Measurements from ENCODE around the gene KDM3B.
"Not testable (repeated sequence)": the region's sequence is repeated elsewhere in the genome, so short reads cannot be mapped to it uniquely, and the experiment has no call there.

KDM3B gene

GRCh38 chr5:138408023-138408422 is 55.5 kb downstream of the KDM3B start:
- peak; percentile 77 to 85 for ATAC-seq

- not testable (repeated sequence) for ATAC-seq
These were observed 58.6 kb downstream of the KDM3B start for GRCh38 chr5:138410996-138411640.

GRCh38 chr5:138418444-138418843 is 66.0 kb downstream of the KDM3B start:
- no peak for ATAC-seq

- ATAC-seq: no peak
These were observed 72.6 kb downstream of the KDM3B start for GRCh38 chr5:138425079-138425478.

GRCh38 chr5:138435943-138436342 is 83.5 kb downstream of the KDM3B start:
- ATAC-seq: no peak

GRCh38 chr5:138438003-138438723 is 85.7 kb downstream of the KDM3B start:
- ATAC-seq: no peak

GRCh38 chr5:138438724-138439476 is 86.4 kb downstream of the KDM3B start, which contains the start of gene REEP2:
TSS of gene REEP2 (plus strand) at chr5:138439057. CDS start at chr5:138439209, 152 bp downstream.
- ATAC-seq: peak; percentile 80 to 84

GRCh38 chr5:138439477-138440158 is 87.1 kb downstream of the KDM3B start:
- no peak for ATAC-seq

GRCh38 chr5:138440159-138441073 is 87.9 kb downstream of the KDM3B start:
- no peak for ATAC-seq

GRCh38 chr5:138441221-138441620 is 88.7 kb downstream of the KDM3B start:
- no peak for ATAC-seq

- no peak for ATAC-seq
These were observed 91.7 kb downstream of the KDM3B start for GRCh38 chr5:138444078-138444773.

GRCh38 chr5:138444774-138445546 is 92.5 kb downstream of the KDM3B start:
- ATAC-seq: no peak

- ATAC-seq: no peak
These were observed 93.2 kb downstream of the KDM3B start for GRCh38 chr5:138445547-138446271.

GRCh38 chr5:138448070-138448469 is 95.6 kb downstream of the KDM3B start:
- no peak for ATAC-seq

GRCh38 chr5:138448481-138449398 is 96.3 kb downstream of the KDM3B start:
- ATAC-seq: no peak

- peak; percentile 83 to 86 for ATAC-seq
These were observed 97.2 kb downstream of the KDM3B start for GRCh38 chr5:138449501-138450239.

GRCh38 chr5:138450971-138451370 is 98.5 kb downstream of the KDM3B start:
- ATAC-seq: no peak

- no peak for ATAC-seq
These were observed 100.2 kb downstream of the KDM3B start for GRCh38 chr5:138452720-138453119.

Measured in activated CD4-positive, CD25-positive, alpha-beta regulatory T cell treated with anti-CD3 and anti-CD28 coated beads, Interleukin-2, amount 50 U/mL, for 24 hours (primary cell).